KG1 (cell line): ENCODE results near the gene SHISAL2B.
"Not testable (repeated sequence)": the region's sequence is repeated elsewhere in the genome, so short reads cannot be mapped to it uniquely, and the experiment has no call there.

Source experiments
- DNase-seq: peaks from one replicate; lab custom pipeline; 2025; lab: John Stamatoyannopoulos, UW

The SHISAL2B gene

GRCh38 chr5:64700765-64701164 is 10.5 kb downstream of the SHISAL2B start:
- DNase-seq = no peak

DNA sequence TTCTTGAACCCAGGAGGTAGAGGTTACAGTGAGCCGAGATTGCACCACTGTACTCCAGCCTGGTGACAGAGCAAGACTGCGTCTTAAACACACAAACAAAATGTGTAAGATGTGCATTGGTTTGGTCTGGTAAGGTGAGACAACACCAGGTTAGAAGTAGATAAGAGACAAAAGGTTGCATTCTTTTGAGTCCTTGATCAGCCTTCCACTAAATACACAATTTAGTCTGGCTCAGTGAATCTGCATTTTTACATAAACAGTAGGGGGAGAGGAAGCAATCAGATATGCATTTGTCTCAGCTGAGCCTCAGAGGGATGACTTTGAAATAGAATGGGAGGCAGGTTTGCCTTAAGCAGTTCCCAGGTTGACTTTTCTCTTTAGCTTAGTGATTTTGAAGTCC is 15.8 kb downstream of the SHISAL2B start:
- DNase-seq = not testable (repeated sequence)

DNA sequence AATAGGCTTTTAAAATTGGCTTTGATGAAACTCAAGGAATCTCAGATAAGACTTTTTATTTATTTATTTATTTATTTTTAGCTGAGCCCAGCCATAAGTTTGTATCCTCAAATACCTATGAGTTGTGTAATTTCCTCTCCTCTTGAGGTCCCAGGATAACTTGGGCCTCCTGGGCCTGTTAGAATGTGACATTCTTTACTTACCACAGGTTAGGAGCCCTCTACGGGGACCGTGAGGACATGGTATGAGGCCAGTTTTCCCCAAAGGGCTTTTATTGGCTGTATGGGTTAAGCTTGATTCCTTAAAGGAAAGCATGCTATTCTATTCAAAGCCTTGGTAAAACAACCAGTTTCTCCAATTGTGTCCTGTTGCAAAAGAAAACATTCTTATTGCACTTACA is 16.9 kb downstream of the SHISAL2B start:
- no peak for DNase-seq

- DNase-seq = not testable (repeated sequence)
Observed at GRCh38 chr5:64714495-64714894, 24.2 kb downstream of the SHISAL2B start.

GRCh38 chr5:64722588-64722987 is 32.3 kb downstream of the SHISAL2B start:
- no peak for DNase-seq

GRCh38 chr5:64727150-64727549 is 36.8 kb downstream of the SHISAL2B start:
- no peak for DNase-seq

DNA sequence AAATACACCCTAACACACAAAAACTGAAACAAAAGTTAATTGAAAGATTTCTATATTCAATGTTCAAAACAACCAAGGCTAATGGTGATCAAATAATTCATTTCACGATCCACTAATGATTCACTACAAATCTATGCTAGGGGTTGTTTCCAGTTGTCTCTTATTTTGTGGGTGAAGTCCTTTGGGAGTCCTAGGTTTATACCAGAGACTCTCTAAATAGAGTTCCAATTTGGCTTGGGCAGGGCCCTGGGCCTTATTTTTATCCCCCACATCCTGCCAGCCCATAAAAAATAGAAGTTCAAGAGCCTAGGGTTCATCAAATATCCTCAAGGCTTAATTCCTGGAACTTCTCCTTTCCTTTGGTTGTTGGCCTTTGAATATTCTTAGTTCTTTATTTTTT is 52.1 kb downstream of the SHISAL2B start:
- no peak for DNase-seq

- no peak for DNase-seq
Observed at GRCh38 chr5:64742821-64743220, 52.5 kb downstream of the SHISAL2B start.

GRCh38 chr5:64744914-64745313 is 54.6 kb downstream of the SHISAL2B start:
- no peak for DNase-seq

DNA sequence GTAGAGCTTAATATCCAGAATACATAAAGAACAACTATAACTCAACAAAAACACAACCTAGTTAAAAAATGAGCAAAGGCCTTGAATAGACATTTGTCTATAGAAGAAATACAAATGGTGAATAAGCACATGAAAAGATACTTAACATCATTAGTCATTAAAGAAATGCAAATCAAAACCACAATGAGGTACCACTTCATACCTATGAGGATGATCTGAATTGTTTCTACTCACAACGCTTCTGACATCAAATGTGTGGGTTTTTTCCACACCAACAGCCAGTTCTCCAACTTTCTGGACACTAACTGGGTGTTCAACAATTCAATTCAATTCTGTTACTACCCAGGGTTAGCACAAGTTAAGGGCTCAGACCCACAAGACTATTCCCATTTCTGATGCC is 56.1 kb downstream of the SHISAL2B start:
- DNase-seq = no peak

GRCh38 chr5:64749385-64749784 is 59.1 kb downstream of the SHISAL2B start:
- DNase-seq = no peak

DNA sequence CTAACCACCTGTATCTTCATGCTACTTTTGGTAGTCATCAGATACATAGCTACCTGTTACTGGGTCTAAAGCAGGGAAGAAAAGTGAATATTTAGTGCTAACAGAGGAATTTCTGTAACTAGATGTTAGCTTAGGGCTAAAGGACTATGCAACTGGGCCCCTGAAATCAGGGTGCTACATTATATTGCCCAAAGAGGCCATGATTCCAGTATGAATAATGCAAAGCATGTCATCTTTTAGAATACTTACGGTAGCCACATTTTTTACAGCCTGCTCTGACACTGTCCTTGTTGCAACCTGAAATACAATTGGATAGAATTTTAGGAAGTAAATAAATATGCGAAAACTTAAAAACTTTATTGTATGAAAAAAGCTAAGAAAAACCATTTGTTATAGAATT is 63.8 kb downstream of the SHISAL2B start:
- DNase-seq = no peak

- no peak for DNase-seq
Observed at GRCh38 chr5:64758901-64759300, 68.6 kb downstream of the SHISAL2B start.

- DNase-seq = no peak
Observed at GRCh38 chr5:64759960-64760660, 69.8 kb downstream of the SHISAL2B start.

DNA sequence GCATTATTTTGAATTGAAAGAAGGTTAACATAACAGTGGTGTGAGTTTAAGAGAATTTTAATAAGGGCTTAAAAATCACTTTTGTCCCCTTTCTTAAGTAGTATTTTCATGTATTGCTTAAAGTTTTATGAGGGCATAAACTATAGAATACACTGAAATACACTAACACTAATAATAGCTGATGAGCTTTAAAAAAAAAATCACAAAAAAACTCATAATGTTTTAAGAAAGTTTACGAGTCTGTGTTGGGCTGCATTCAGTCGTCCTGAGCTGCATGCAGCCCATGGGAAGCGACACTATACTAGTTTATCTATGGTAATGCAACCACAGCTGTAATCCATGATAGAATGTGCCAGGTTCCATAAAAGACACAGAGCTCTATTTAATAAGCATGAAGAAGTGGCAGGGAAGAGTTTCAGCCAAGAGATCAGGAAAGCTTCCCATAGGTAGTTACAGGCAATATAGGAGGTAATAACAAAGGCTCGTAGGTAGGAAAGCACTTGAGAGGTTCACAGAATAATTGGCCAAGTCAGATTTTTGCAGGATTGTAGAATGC is 73.7 kb downstream of the SHISAL2B start:
- DNase-seq = no peak

DNA sequence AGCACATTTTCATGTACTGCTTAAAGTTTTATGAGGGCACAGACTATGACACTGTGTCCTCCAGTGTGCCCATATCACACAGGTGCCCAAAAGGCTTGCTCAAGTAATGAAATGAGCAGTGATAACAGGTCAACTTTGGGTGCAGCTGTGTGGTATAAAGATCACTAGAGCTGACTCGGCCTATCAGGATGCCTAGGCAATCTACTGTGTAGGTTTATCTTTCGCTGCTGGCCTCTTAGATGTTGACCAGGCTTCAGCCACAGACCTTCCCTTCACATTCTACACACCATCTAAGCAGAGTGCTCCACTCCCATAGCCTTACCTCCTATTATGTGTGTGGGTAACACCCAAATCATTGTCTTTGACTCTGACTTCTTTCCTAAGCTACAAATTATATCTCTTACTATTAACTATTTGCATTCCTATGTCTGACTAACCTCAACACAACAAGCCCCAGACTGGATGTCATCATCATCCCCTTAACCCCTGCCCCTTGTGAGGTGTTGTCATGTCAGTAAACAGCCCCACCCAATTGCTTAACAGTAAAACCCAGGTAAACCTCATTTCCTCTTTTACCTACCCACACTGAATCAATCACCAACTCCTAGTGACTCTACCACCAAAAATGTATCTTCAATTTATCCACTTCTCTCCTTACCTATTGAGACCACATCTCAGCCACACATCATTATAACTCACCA is 75.7 kb downstream of the SHISAL2B start:
- no peak for DNase-seq

DNA sequence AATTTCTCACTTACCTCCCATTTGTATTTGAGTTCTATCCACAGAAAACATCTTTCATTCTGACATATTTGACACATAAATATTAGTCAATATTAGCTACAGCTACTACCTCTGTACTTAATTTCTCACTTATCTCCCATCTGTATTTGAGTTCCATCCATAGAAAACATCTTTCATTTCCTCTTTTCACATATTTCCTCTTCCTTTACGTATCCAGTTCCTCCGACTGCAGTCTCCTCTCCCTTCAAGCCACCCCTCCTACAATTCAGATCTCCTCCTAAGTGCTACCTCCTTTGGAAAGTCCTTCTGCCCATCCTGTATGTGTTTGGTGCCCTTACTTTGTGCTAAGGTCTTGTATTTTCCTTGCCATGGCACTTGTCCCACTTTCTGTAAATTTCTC is 76.6 kb downstream of the SHISAL2B start:
- DNase-seq = no peak
